ENCODE results near the gene C5AR1. TPM values are rescaled to one million over a fixed set of nuclear protein-coding genes. Genes with fewer than 3 reads are reported as not detected.

Gene C5AR1
- total RNA-seq (2011; cell fraction: chromatin; rRNA removed; ENCODE audit: low replicate concordance), result 3.1 and 4.0 TPM in 2 replicates
- total RNA-seq (2011; cell fraction: nucleolus; rRNA removed), result 1.4 and 1.7 TPM in 2 replicates
- 1.1 and 2.1 TPM in 2 replicates for total RNA-seq (2011; cell fraction: nucleoplasm; rRNA removed)
- total RNA-seq (2014; rRNA removed) (not detected in 2 replicates), total RNA-seq (2014; rRNA removed; fragmentation: Illumina TruSeq; extraction: Trizol) (not detected in 2 replicates), total RNA-seq (2015; rRNA removed; fragmentation: Illumina TruSeq; extraction: Trizol) (0.08 and 0.40 TPM in 2 replicates), total RNA-seq (2021) (0.51 and 1.6 TPM in 2 replicates), polyA plus RNA-seq (2011; rRNA removed) (0.11 and 0.46 TPM in 2 replicates), polyA plus RNA-seq (2014; fragmentation: Illumina TruSeq; extraction: Trizol) (0.06 and 0.17 TPM in 2 replicates), polyA plus RNA-seq (2014; fragmentation: Nextera tagmentation; extraction: Ambion mirVana) (under 1 TPM; 0.17 TPM), polyA plus RNA-seq (2014; rRNA removed) (0.09 TPM in 1 of 2 replicates, not detected in the other), polyA minus RNA-seq (2011; rRNA and poly(A)+ RNA removed) (not detected in 2 replicates), Bru-seq, nascent RNA (percentile 9 among the genes with signal in this experiment), BruChase-seq, experiment 1, labeled RNA remaining after a 2-hour chase (percentile 35 among the genes with signal in this experiment), BruChase-seq, experiment 2, labeled RNA remaining after a 6-hour chase (percentile 39 among the genes with signal in this experiment)
- polyA plus RNA-seq (2011; cell fraction: cytosol; rRNA removed), result 0.10 and 0.12 TPM in 2 replicates
- polyA plus RNA-seq (2011; cell fraction: nucleus; rRNA removed), result 1.8 and 3.6 TPM in 2 replicates
- 0.12 and 1.2 TPM in 2 replicates for polyA plus RNA-seq (2012)
- polyA minus RNA-seq (2011; cell fraction: cytosol; rRNA and poly(A)+ RNA removed), result 3.0 TPM in 1 of 2 replicates, not detected in the other
- polyA minus RNA-seq (2011; cell fraction: nucleus; rRNA and poly(A)+ RNA removed), result 0.67 TPM in 1 of 2 replicates, not detected in the other
- long read RNA-seq, experiment 1, partial matches to known transcripts, result 1 of 2 reads
- long read RNA-seq, experiment 1, other reads (novel, unspliced or antisense), result 1 of 2 reads
- long read RNA-seq, experiment 2, partial matches to known transcripts, result 0 of 1 reads
- long read RNA-seq, experiment 2, other reads (novel, unspliced or antisense), result 1 of 1 reads
- long read RNA-seq, experiment 3, partial matches to known transcripts, result 0 of 1 reads
- long read RNA-seq, experiment 3, other reads (novel, unspliced or antisense), result 1 of 1 reads

GRCh38 chr19:47309608-47310007 lies at the start of gene C5AR1:
C5AR1 (plus strand) TSS chr19:47309861; CDS start chr19:47309896, 35 bp downstream.
- no peaks in the 10 kb centered on the region for H3K9me3 ChIP-seq (replicated peaks; ENCODE audit: control insufficient read depth, insufficient read depth, low read depth, low read length)
- no peak within 1 kb of the TSS for H3K4me3 ChIP-seq
- WGBS (ENCODE audit: insufficient coverage, low coverage, missing lambda C conversion rate), result 35% methylated on average over 5 of the region's 12 CpGs
- FAIRE-seq, result no peak
- peak; percentile 49 for ATAC-seq
- no peak within 1 kb of the TSS for H3K4me2 ChIP-seq (ENCODE audit: insufficient read depth, low read length)
- peaks cover 12 to 27% of the 10 kb centered on the region in 2 experiments; a peak in 4 of 5 replicates for H3K4me1 ChIP-seq (replicated peaks in 1 of 2; ENCODE audit: control insufficient read depth in 2 of 2, insufficient read depth in 2 of 2, low read length in 2 of 2)
- peak within 1 kb of the TSS; percentile 20; the same call in 1 of the 2 replicates for H2AFZ ChIP-seq (ENCODE audit: low read depth, low read length)
- no peaks in the 10 kb centered on the region for H3K79me2 ChIP-seq (ENCODE audit: control insufficient read depth, insufficient read depth, low read length)
- no peaks in the 10 kb centered on the region for H3K36me3 ChIP-seq (ENCODE audit: control insufficient read depth, insufficient read depth, low read length)
- no peaks in the 10 kb centered on the region for H4K20me1 ChIP-seq (replicated peaks; ENCODE audit: control insufficient read depth, insufficient read depth, low read length)
- H3K9ac ChIP-seq (ENCODE audit: insufficient read depth in 1 of 2, low read depth in 2 of 2, low read length in 2 of 2), result peak within 1 kb of the TSS in 1 of 2 experiments; percentile 67; a peak in 1 of 4 replicates
- DNase-seq (ENCODE audit: extremely low read depth in 1 of 4, low spot score in 3 of 4), result peak in 1 of 4 experiments; percentile 32
- CTCF ChIA-PET (ENCODE audit: low intra/inter-chr PET ratio), result interaction anchor here (1.8 kb wide), 1 partner anchor 82 kb away, joined by 9 read pairs; no protein-coding TSS in a partner anchor
- POLR2A ChIA-PET, result interaction anchor here (0.5 to 1.0 kb wide), 2 partner anchors 50 to 181 kb away, joined by 3 to 4 read pairs; no protein-coding TSS in a partner anchor
- H3K27me3 ChIP-seq (ENCODE audit: control insufficient read depth in 2 of 2, insufficient read depth in 2 of 2, low read length in 2 of 2), result no peaks in the 10 kb centered on the region
- H3K9me1 ChIP-seq (ENCODE audit: control insufficient read depth, insufficient read depth, low read length), result no peaks in the 10 kb centered on the region
- intact Hi-C loops (cut with micrococcal nuclease), result loop anchor here (5.0 kb wide), 1 partner anchor 38 kb away; the partner anchor contains the start of gene DHX34
- no peak within 1 kb of the TSS for H3K27ac ChIP-seq (ENCODE audit: extremely low read depth, low read depth, low read length)
- in situ Hi-C loops (cut with MboI), result no loop called here
- no TSS peak for BruUV-seq (replicated peaks)
- peak; percentile 39 to 71 for TF ChIP-seq RAD21 (CRISPR knock-in tag; conservative IDR thresholded peaks at IDR 0.05 in 1 of 2, IDR thresholded peaks at IDR 0.05 in 1 of 2)
- TF ChIP-seq ESRRA (IDR thresholded peaks at IDR 0.05; ENCODE audit: borderline replicate concordance, low read depth), result peak; percentile 28; the same call in 1 of the 2 replicates
- peak; percentile 69; the same call in 1 of the 2 replicates for TF ChIP-seq REST (IDR thresholded peaks at IDR 0.05; ENCODE audit: borderline replicate concordance)
- TF ChIP-seq REST (CRISPR knock-in tag; IDR thresholded peaks at IDR 0.05; ENCODE audit: low read depth), result no peak
- TF ChIP-seq ZKSCAN3 (CRISPR knock-in tag; IDR thresholded peaks at IDR 0.05), result no peak
- TF ChIP-seq CTCF (IDR thresholded peaks at IDR 0.05 in 2 of 3, conservative IDR thresholded peaks at IDR 0.05 in 1 of 3; ENCODE audit: insufficient read depth in 2 of 3, low read depth in 1 of 3, low read length in 3 of 3), result peak; percentile 27 to 55 (median 39); a peak in 3 of 6 replicates

Measured in K562 (cell line).